Measurements from ENCODE around the gene DLG2.

DNA sequence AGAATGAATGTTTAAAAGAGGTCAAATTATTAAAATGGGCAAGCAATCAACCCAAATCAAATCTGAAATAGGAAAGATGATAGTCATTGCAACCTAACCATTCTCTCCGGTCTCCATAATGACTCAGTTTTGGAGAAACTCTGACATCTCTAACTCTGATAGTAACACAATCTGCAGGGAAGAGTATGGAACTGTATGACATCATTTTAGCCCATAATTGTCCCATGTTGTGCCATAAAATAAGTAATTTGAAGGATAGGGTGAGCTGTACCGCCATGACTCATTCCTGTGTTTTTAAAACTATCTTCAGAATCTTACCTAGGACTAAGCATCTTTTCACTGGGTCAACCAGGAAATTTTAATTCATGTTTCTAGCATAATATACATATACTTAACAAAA is 350.8 kb downstream of the DLG2 start:
- TF ChIP-seq CTCF (conservative IDR thresholded peaks at IDR 0.05 in 1 of 2, IDR thresholded peaks at IDR 0.05 in 1 of 2; ENCODE audit: extremely low read depth in 1 of 2, insufficient read depth in 1 of 2, low read depth in 1 of 2, low read length in 2 of 2) (no peak), EZH2 (IDR thresholded peaks at IDR 0.05; ENCODE audit: borderline replicate concordance, low read length) (no peak)
